Calu3 (cell line): ENCODE measurements around the gene PRKG2. TPM values are rescaled to one million over a fixed set of nuclear protein-coding genes. Genes with fewer than 3 reads are reported as not detected.

Experiments
- BruUV-seq: library from RNA; stranded (reverse); fragments of 400-500 nt; replicated peaks from 2 replicates; lab custom pipeline; 2021; lab: Mats Ljungman, UMichigan
- CTCF ChIA-PET: fragments of 300-600 bp; sonication (Branson Sonifier 250); formaldehyde crosslinking; loops from one replicate; lab custom pipeline; 2022; ENCODE audit warnings: antibody characterized with exemption; lab: Charles Lee
- DNase-seq: peaks from one replicate; pipeline ENCODE4 v3.0.0; 2022
- H3K27ac Mint-ChIP-seq: one replicate; pipeline ENCODE4 v1.8.0; 2022; ENCODE audit warnings: mixed read lengths; ENCODE audit not compliant: unreplicated experiment
- H3K27me3 Mint-ChIP-seq: one replicate; pipeline ENCODE4 v1.8.0; 2022; ENCODE audit warnings: mixed read lengths; ENCODE audit not compliant: unreplicated experiment
- H3K36me3 Mint-ChIP-seq: one replicate; pipeline ENCODE4 v1.8.0; 2022; ENCODE audit warnings: mild to moderate bottlenecking, moderate library complexity, mixed read lengths; ENCODE audit not compliant: insufficient read depth, unreplicated experiment
- H3K4me1 Mint-ChIP-seq: one replicate; pipeline ENCODE4 v1.8.0; 2022; ENCODE audit warnings: mild to moderate bottlenecking, low read depth, mixed read lengths; ENCODE audit not compliant: unreplicated experiment
- H3K4me3 Mint-ChIP-seq: one replicate; pipeline ENCODE4 v1.8.0; 2022; ENCODE audit warnings: mild to moderate bottlenecking, low read depth, moderate library complexity, mixed read lengths; ENCODE audit not compliant: unreplicated experiment
- H3K9me3 Mint-ChIP-seq: one replicate; pipeline ENCODE4 v1.8.0; 2022; ENCODE audit warnings: low read depth, mixed read lengths; ENCODE audit not compliant: unreplicated experiment
- intact Hi-C: fragments of 100-400 bp; cut with micrococcal nuclease; formaldehyde crosslinking; loops from one replicate; pipeline ENCODE4 v1.10.0; 2022; ENCODE audit not compliant: unreplicated experiment
- total RNA-seq: library from RNA; stranded (reverse); gene quantifications from 2 replicates; pipeline ENCODE4 v1.2.3, GENCODE V29; 2022
- TF ChIP-seq, protein P1 (sequence below): fragments of 200-600 bp; IDR thresholded peaks from one replicate; pipeline ENCODE4 v1.8.0; 2022; ENCODE audit warnings: antibody characterized with exemption; ENCODE audit not compliant: unreplicated experiment

PRKG2 gene
- total RNA-seq, 1 experiment from 2014 or later = 0.76 TPM

GRCh38 chr4:81257021-81257420 is 42.0 kb upstream of the PRKG2 start:
- CTCF ChIA-PET = no interaction called here
- H3K27me3 Mint-ChIP-seq = no peaks in the 10 kb centered on the region
- no peak overlapping the region for H3K27ac Mint-ChIP-seq
- BruUV-seq = no TSS peak
- peaks cover 2% of the 10 kb centered on the region for H3K9me3 Mint-ChIP-seq
- intact Hi-C loops = loop anchor here (5.0 kb wide), 1 partner anchor 190 kb away; no protein-coding TSS in a partner anchor
- DNase-seq = no peak
- peaks cover 37% of the 10 kb centered on the region for H3K4me1 Mint-ChIP-seq
- no peaks in the 10 kb centered on the region for H3K36me3 Mint-ChIP-seq
- TF ChIP-seq, protein P1, sequence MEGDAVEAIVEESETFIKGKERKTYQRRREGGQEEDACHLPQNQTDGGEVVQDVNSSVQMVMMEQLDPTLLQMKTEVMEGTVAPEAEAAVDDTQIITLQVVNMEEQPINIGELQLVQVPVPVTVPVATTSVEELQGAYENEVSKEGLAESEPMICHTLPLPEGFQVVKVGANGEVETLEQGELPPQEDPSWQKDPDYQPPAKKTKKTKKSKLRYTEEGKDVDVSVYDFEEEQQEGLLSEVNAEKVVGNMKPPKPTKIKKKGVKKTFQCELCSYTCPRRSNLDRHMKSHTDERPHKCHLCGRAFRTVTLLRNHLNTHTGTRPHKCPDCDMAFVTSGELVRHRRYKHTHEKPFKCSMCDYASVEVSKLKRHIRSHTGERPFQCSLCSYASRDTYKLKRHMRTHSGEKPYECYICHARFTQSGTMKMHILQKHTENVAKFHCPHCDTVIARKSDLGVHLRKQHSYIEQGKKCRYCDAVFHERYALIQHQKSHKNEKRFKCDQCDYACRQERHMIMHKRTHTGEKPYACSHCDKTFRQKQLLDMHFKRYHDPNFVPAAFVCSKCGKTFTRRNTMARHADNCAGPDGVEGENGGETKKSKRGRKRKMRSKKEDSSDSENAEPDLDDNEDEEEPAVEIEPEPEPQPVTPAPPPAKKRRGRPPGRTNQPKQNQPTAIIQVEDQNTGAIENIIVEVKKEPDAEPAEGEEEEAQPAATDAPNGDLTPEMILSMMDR = no peak
- H3K4me3 Mint-ChIP-seq = no peak overlapping the region

DNA sequence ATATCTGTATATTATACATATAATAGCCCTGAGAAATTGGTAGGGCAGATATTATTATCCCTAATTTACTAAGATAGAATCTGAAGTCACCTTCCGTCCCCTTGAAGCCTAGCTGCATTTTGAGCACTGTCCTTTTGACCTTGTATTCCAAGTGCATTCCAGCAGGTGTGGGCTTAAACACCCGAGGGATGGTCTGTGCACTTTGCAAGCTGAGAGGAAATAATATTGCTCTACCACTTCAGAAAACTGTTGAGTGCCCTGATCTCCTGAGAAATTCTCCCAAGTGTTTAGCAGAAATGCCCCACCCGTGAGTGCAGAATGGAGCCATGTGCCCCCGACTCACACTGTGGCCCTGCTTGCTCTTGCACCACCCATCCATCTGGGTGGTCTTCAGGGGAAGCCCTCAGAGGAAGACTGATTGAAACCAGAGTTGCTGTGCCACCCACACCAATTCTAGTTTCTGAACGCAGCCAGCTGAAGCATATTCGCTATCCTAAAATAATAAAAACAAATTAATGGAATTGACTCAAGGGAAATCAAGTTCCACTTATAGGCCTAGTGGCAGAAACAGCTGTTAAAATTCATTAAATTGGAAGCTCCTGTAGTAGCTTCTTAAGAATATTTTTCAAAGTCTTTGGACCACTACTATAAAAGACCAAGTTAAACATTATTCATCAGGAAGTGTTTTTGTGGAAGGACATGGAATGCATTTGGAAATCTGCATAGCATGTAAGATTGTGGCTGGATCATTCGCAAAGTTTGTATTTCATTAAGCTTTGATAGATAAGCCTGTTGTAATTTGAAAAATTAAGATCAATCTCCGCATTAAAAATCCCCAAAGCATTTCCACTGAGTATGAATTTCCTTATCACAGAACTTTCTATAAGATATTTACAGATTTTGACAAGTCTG is 41.3 kb upstream of the PRKG2 start:
- no TSS peak for BruUV-seq
- H3K36me3 Mint-ChIP-seq = no peaks in the 10 kb centered on the region
- no peaks in the 10 kb centered on the region for H3K27me3 Mint-ChIP-seq
- intact Hi-C loops = loop anchor here (5.0 kb wide), 1 partner anchor 189 kb away; no protein-coding TSS in a partner anchor
- no peak for DNase-seq
- H3K9me3 Mint-ChIP-seq = peaks cover 2% of the 10 kb centered on the region
- H3K27ac Mint-ChIP-seq = no peak overlapping the region
- TF ChIP-seq, protein P1 = no peak
- CTCF ChIA-PET = no interaction called here
- H3K4me1 Mint-ChIP-seq = peaks cover 37% of the 10 kb centered on the region
- H3K4me3 Mint-ChIP-seq = no peak overlapping the region

DNA sequence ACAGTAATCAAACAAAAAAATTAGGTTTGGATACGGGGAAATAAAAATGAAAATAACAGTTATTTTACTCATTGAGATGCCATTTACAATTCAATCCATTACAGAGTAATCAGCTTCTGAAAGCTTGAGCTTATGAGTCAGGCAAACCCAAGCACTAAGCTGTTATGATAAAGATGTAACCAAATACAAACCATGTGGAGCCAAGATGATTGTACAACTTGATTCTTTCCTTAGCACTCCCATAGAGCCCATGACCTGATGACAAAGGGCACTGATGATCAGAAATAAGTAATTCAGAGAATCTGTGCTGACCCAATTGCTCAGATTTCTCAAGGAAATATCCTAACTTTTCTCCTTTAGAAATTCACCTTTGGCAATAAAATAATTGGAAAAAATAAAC is 40.5 kb upstream of the PRKG2 start:
- intact Hi-C loops = loop anchor here (5.0 kb wide), 1 partner anchor 188 kb away; no protein-coding TSS in a partner anchor
- Mint-ChIP-seq H3K9me3 (peaks cover 2% of the 10 kb centered on the region), H3K27ac (no peak overlapping the region), H3K27me3 (no peaks in the 10 kb centered on the region), H3K4me3 (no peak overlapping the region), H3K4me1 (peaks cover 37% of the 10 kb centered on the region), H3K36me3 (no peaks in the 10 kb centered on the region)
- TF ChIP-seq, protein P1 = no peak
- DNase-seq = no peak
- CTCF ChIA-PET = no interaction called here
- BruUV-seq = no TSS peak

DNA sequence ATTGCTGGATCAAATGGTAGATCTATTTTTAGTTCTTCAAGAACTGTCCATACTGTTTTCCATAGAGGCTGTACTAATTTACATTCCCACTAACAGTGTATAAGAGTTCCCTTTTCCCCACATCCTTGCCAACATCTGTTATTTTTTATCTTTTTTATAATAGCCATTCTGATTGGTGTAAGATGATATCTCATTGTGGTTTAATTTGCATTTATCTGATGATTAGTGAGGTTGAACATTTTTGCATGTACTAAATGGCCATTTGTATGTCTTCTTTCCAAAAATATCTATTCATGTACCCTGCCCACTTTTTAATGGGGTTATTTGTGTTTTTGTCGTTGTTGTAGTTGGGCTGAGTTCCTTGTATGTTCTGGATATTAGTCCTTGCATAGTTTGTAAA is 35.4 kb upstream of the PRKG2 start:
- TF ChIP-seq, protein P1 = no peak
- CTCF ChIA-PET = no interaction called here
- no TSS peak for BruUV-seq
- no peaks in the 10 kb centered on the region for H3K9me3 Mint-ChIP-seq
- no peak overlapping the region for H3K27ac Mint-ChIP-seq
- intact Hi-C loops = no loop called here
- DNase-seq = no peak
- peaks cover 11% of the 10 kb centered on the region for H3K4me1 Mint-ChIP-seq
- H3K36me3 Mint-ChIP-seq = no peaks in the 10 kb centered on the region
- no peaks in the 10 kb centered on the region for H3K27me3 Mint-ChIP-seq
- no peak overlapping the region for H3K4me3 Mint-ChIP-seq
